Choroid plexus epithelial cell (primary cell): ENCODE results near the gene NXN.

ENCODE experiments used
- DNase-seq: peaks from one replicate; pipeline ENCODE4 v3.0.0-alpha.2; 2010; ENCODE audit warnings: low read depth
- H3K4me3 ChIP-seq: 2 replicates; pipeline ENCODE4 v1.5.1; 2011; ENCODE audit warnings: low read depth, mild to moderate bottlenecking, control low read depth, low read length, moderate library complexity
- CTCF ChIP-seq: conservative IDR thresholded peaks from 2 replicates; pipeline ENCODE4 v1.5.1; 2011; ENCODE audit warnings: low read depth, mild to moderate bottlenecking, control low read depth, inconsistent platforms, low read length, moderate library complexity

NXN gene

GRCh38 chr17:979539-980405, at the start of gene NXN:
Gene NXN, minus strand, starts transcription at chr17:979776.
- peak; percentile 35 for TF ChIP-seq CTCF
- peak; percentile 80 for DNase-seq
- H3K4me3 ChIP-seq, result peak within 1 kb of the TSS; percentile 70

GRCh38 chr17:1027044-1027443, 47.5 kb upstream of the NXN start:
- DNase-seq, result no peak
- TF ChIP-seq CTCF, result no peak
- no peak overlapping the region for H3K4me3 ChIP-seq

- no peak for DNase-seq
- no peak for TF ChIP-seq CTCF
- H3K4me3 ChIP-seq, result no peak overlapping the region
Measured at GRCh38 chr17:1026599-1026975, 47.0 kb upstream of the NXN start.

- no peak for TF ChIP-seq CTCF
- H3K4me3 ChIP-seq, result no peak overlapping the region
- DNase-seq, result peak; percentile 72
Measured at GRCh38 chr17:1025733-1026598, 46.4 kb upstream of the NXN start.

GRCh38 chr17:1024076-1024475, 44.5 kb upstream of the NXN start:
- H3K4me3 ChIP-seq, result no peak overlapping the region
- DNase-seq, result no peak
- no peak for TF ChIP-seq CTCF

GRCh38 chr17:1022278-1023024, 42.9 kb upstream of the NXN start:
- no peak overlapping the region for H3K4me3 ChIP-seq
- no peak for TF ChIP-seq CTCF
- no peak for DNase-seq
